ENCODE results near the gene ALG2.
"Not testable (repeated sequence)": the region's sequence is repeated elsewhere in the genome, so short reads cannot be mapped to it uniquely, and the experiment has no call there.

ALG2 gene

GRCh38 chr9:99255651-99256050 lies 33.9 kb upstream of the ALG2 start:
- no peak overlapping the region for H3K4me3 ChIP-seq (ENCODE audit: low read depth in 1 of 2, low read length in 2 of 2)
- no peak overlapping the region for H3K27ac ChIP-seq (ENCODE audit: low read length)
- peaks cover 0 to 14% of the 10 kb centered on the region in 2 donors for H3K4me1 ChIP-seq (ENCODE audit: control insufficient read depth in 1 of 2, insufficient read depth in 2 of 2, low read length in 2 of 2)
- H3K36me3 ChIP-seq (ENCODE audit: control insufficient read depth in 1 of 2, insufficient read depth in 2 of 2, low read length in 2 of 2) = no peaks in the 10 kb centered on the region
- H3K27me3 ChIP-seq (ENCODE audit: low read depth, low read length) = no peaks in the 10 kb centered on the region
- H3K9me3 ChIP-seq (ENCODE audit: control insufficient read depth in 1 of 2, low read length in 2 of 2) = no peaks in the 10 kb centered on the region

- Histone ChIP-seq H3K4me3 (ENCODE audit: low read depth in 1 of 2, low read length in 2 of 2) (no peak overlapping the region), H3K27me3 (ENCODE audit: low read depth, low read length) (no peaks in the 10 kb centered on the region), H3K27ac (ENCODE audit: low read length) (no peak overlapping the region)
Observed at GRCh38 chr9:99253772-99254431, 32.2 kb upstream of the ALG2 start.

GRCh38 chr9:99253134-99253533 lies 31.4 kb upstream of the ALG2 start:
- Histone ChIP-seq H3K4me1 (ENCODE audit: control insufficient read depth in 1 of 2, insufficient read depth in 2 of 2, low read length in 2 of 2) (no peaks in the 10 kb centered on the region), H3K27me3 (ENCODE audit: low read depth, low read length) (no peaks in the 10 kb centered on the region), H3K36me3 (ENCODE audit: control insufficient read depth in 1 of 2, insufficient read depth in 2 of 2, low read length in 2 of 2) (no peaks in the 10 kb centered on the region), H3K9me3 (ENCODE audit: control insufficient read depth in 1 of 2, low read length in 2 of 2) (no peaks in the 10 kb centered on the region), H3K4me3 (ENCODE audit: low read depth in 1 of 2, low read length in 2 of 2) (no peak overlapping the region), H3K27ac (ENCODE audit: low read length) (no peak overlapping the region)

More at GRCh38 chr9:99253772-99254431, 32.2 kb upstream of the ALG2 start:
- no peaks in the 10 kb centered on the region for H3K36me3 ChIP-seq (ENCODE audit: control insufficient read depth in 1 of 2, insufficient read depth in 2 of 2, low read length in 2 of 2)
- H3K4me1 ChIP-seq (ENCODE audit: control insufficient read depth in 1 of 2, insufficient read depth in 2 of 2, low read length in 2 of 2) = peaks cover 0 to under 1% of the 10 kb centered on the region in 2 donors
- H3K9me3 ChIP-seq (ENCODE audit: control insufficient read depth in 1 of 2, low read length in 2 of 2) = no peaks in the 10 kb centered on the region

- Histone ChIP-seq H3K9me3 (ENCODE audit: control insufficient read depth in 1 of 2, low read length in 2 of 2) (no peaks in the 10 kb centered on the region), H3K36me3 (ENCODE audit: control insufficient read depth in 1 of 2, insufficient read depth in 2 of 2, low read length in 2 of 2) (no peaks in the 10 kb centered on the region), H3K27me3 (ENCODE audit: low read depth, low read length) (no peaks in the 10 kb centered on the region), H3K4me3 (ENCODE audit: low read depth in 1 of 2, low read length in 2 of 2) (no peak overlapping the region), H3K27ac (ENCODE audit: low read length) (no peak overlapping the region), H3K4me1 (ENCODE audit: control insufficient read depth in 1 of 2, insufficient read depth in 2 of 2, low read length in 2 of 2) (no peaks in the 10 kb centered on the region)
Observed at GRCh38 chr9:99251157-99251556, 29.4 kb upstream of the ALG2 start.

GRCh38 chr9:99249619-99250018 lies 27.9 kb upstream of the ALG2 start:
- no peaks in the 10 kb centered on the region for H3K27me3 ChIP-seq (ENCODE audit: low read depth, low read length)
- H3K4me1 ChIP-seq (ENCODE audit: control insufficient read depth in 1 of 2, insufficient read depth in 2 of 2, low read length in 2 of 2) = no peaks in the 10 kb centered on the region
- H3K9me3 ChIP-seq (ENCODE audit: control insufficient read depth in 1 of 2, low read length in 2 of 2) = no peaks in the 10 kb centered on the region
- H3K27ac ChIP-seq (ENCODE audit: low read length) = no peak overlapping the region
- H3K36me3 ChIP-seq (ENCODE audit: control insufficient read depth in 1 of 2, insufficient read depth in 2 of 2, low read length in 2 of 2) = no peaks in the 10 kb centered on the region
- H3K4me3 ChIP-seq (ENCODE audit: low read depth in 1 of 2, low read length in 2 of 2) = no peak overlapping the region

- Histone ChIP-seq H3K27ac (ENCODE audit: low read length) (no peak overlapping the region), H3K9me3 (ENCODE audit: control insufficient read depth in 1 of 2, low read length in 2 of 2) (no peaks in the 10 kb centered on the region), H3K4me3 (ENCODE audit: low read depth in 1 of 2, low read length in 2 of 2) (no peak overlapping the region), H3K36me3 (ENCODE audit: control insufficient read depth in 1 of 2, insufficient read depth in 2 of 2, low read length in 2 of 2) (peaks cover 0 to 7% of the 10 kb centered on the region in 2 donors), H3K4me1 (ENCODE audit: control insufficient read depth in 1 of 2, insufficient read depth in 2 of 2, low read length in 2 of 2) (no peaks in the 10 kb centered on the region), H3K27me3 (ENCODE audit: low read depth, low read length) (no peaks in the 10 kb centered on the region)
Observed at GRCh38 chr9:99244344-99245260, 22.9 kb upstream of the ALG2 start.

- no peak overlapping the region for H3K4me3 ChIP-seq (ENCODE audit: low read depth in 1 of 2, low read length in 2 of 2)
- H3K27me3 ChIP-seq (ENCODE audit: low read depth, low read length) = no peaks in the 10 kb centered on the region
- H3K4me1 ChIP-seq (ENCODE audit: control insufficient read depth in 1 of 2, insufficient read depth in 2 of 2, low read length in 2 of 2) = no peaks in the 10 kb centered on the region
- no peak overlapping the region for H3K27ac ChIP-seq (ENCODE audit: low read length)
- H3K36me3 ChIP-seq (ENCODE audit: control insufficient read depth in 1 of 2, insufficient read depth in 2 of 2, low read length in 2 of 2) = peaks cover 0 to 25% of the 10 kb centered on the region in 2 donors
- H3K9me3 ChIP-seq (ENCODE audit: control insufficient read depth in 1 of 2, low read length in 2 of 2) = no peaks in the 10 kb centered on the region
Observed at GRCh38 chr9:99241106-99241505, 19.4 kb upstream of the ALG2 start.

- Histone ChIP-seq H3K36me3 (ENCODE audit: control insufficient read depth in 1 of 2, insufficient read depth in 2 of 2, low read length in 2 of 2) (peaks cover 0 to 25% of the 10 kb centered on the region in 2 donors), H3K4me3 (ENCODE audit: low read depth in 1 of 2, low read length in 2 of 2) (no peak overlapping the region), H3K9me3 (ENCODE audit: control insufficient read depth in 1 of 2, low read length in 2 of 2) (no peaks in the 10 kb centered on the region), H3K27me3 (ENCODE audit: low read depth, low read length) (no peaks in the 10 kb centered on the region), H3K27ac (ENCODE audit: low read length) (no peak overlapping the region), H3K4me1 (ENCODE audit: control insufficient read depth in 1 of 2, insufficient read depth in 2 of 2, low read length in 2 of 2) (no peaks in the 10 kb centered on the region)
Observed at GRCh38 chr9:99239341-99240060, 17.8 kb upstream of the ALG2 start.

GRCh38 chr9:99238331-99238730 lies 16.6 kb upstream of the ALG2 start:
- no peak overlapping the region for H3K27ac ChIP-seq (ENCODE audit: low read length)

GRCh38 chr9:99237849-99238248 lies 16.1 kb upstream of the ALG2 start:
- H3K4me1 ChIP-seq (ENCODE audit: control insufficient read depth in 1 of 2, insufficient read depth in 2 of 2, low read length in 2 of 2); H3K9me3 ChIP-seq (ENCODE audit: control insufficient read depth in 1 of 2, low read length in 2 of 2); H3K27ac ChIP-seq (ENCODE audit: low read length); H3K27me3 ChIP-seq (ENCODE audit: low read depth, low read length); H3K4me3 ChIP-seq (ENCODE audit: low read depth in 1 of 2, low read length in 2 of 2): not testable (repeated sequence)
- peaks cover 0 to 34% of the 10 kb centered on the region in 2 donors for H3K36me3 ChIP-seq (ENCODE audit: control insufficient read depth in 1 of 2, insufficient read depth in 2 of 2, low read length in 2 of 2)

More at GRCh38 chr9:99238331-99238730, 16.6 kb upstream of the ALG2 start:
- Histone ChIP-seq H3K4me1 (ENCODE audit: control insufficient read depth in 1 of 2, insufficient read depth in 2 of 2, low read length in 2 of 2) (no peaks in the 10 kb centered on the region), H3K27me3 (ENCODE audit: low read depth, low read length) (no peaks in the 10 kb centered on the region), H3K36me3 (ENCODE audit: control insufficient read depth in 1 of 2, insufficient read depth in 2 of 2, low read length in 2 of 2) (peaks cover 0 to 30% of the 10 kb centered on the region in 2 donors), H3K9me3 (ENCODE audit: control insufficient read depth in 1 of 2, low read length in 2 of 2) (no peaks in the 10 kb centered on the region), H3K4me3 (ENCODE audit: low read depth in 1 of 2, low read length in 2 of 2) (no peak overlapping the region)

- Histone ChIP-seq H3K27ac (ENCODE audit: low read length) (no peak overlapping the region), H3K4me3 (ENCODE audit: low read depth in 1 of 2, low read length in 2 of 2) (no peak overlapping the region), H3K4me1 (ENCODE audit: control insufficient read depth in 1 of 2, insufficient read depth in 2 of 2, low read length in 2 of 2) (no peaks in the 10 kb centered on the region), H3K36me3 (ENCODE audit: control insufficient read depth in 1 of 2, insufficient read depth in 2 of 2, low read length in 2 of 2) (peaks cover 0 to 37% of the 10 kb centered on the region in 2 donors), H3K9me3 (ENCODE audit: control insufficient read depth in 1 of 2, low read length in 2 of 2) (no peaks in the 10 kb centered on the region), H3K27me3 (ENCODE audit: low read depth, low read length) (no peaks in the 10 kb centered on the region)
Observed at GRCh38 chr9:99237356-99237755, 15.6 kb upstream of the ALG2 start.
